ENCODE measurements around the gene VSIG8.

The VSIG8 gene

GRCh38 chr1:159828176-159828575, 34.3 kb downstream of the VSIG8 start:
- DNase-seq: no peak

GRCh38 chr1:159827549-159827948, 34.9 kb downstream of the VSIG8 start:
- no peak for DNase-seq

- no peak for DNase-seq
Measured at GRCh38 chr1:159827102-159827490, 35.4 kb downstream of the VSIG8 start.

GRCh38 chr1:159826441-159827101, 35.9 kb downstream of the VSIG8 start, which contains the start of gene SLAMF8:
SLAMF8 (plus strand) TSS chr1:159826873; CDS start chr1:159826899, 26 bp downstream.
- no peak for DNase-seq

DNA sequence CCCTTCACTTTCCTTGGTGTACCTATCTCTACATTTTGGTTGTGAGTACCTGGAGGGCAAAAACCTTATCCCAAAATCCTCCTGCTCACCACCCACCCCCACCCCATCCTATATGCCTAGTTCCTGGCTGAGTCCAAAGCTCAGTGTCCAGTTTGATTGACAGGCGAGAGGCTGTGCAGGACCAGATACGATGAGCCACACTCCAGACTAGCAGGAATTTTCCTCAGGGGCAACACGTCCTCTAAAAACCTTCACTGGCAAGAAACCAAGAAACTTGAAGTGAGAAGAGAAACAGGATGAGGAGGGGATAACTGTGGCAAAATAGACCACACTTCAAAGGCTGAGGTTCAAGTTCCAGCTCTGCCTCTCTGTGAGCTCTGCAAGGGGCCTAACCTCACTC, 36.9 kb downstream of the VSIG8 start:
- DNase-seq: no peak

GRCh38 chr1:159823406-159823805, 39.1 kb downstream of the VSIG8 start:
- peak; percentile 43 for DNase-seq

- peak; percentile 41 for DNase-seq
Measured at GRCh38 chr1:159821171-159821867, 41.1 kb downstream of the VSIG8 start.

DNA sequence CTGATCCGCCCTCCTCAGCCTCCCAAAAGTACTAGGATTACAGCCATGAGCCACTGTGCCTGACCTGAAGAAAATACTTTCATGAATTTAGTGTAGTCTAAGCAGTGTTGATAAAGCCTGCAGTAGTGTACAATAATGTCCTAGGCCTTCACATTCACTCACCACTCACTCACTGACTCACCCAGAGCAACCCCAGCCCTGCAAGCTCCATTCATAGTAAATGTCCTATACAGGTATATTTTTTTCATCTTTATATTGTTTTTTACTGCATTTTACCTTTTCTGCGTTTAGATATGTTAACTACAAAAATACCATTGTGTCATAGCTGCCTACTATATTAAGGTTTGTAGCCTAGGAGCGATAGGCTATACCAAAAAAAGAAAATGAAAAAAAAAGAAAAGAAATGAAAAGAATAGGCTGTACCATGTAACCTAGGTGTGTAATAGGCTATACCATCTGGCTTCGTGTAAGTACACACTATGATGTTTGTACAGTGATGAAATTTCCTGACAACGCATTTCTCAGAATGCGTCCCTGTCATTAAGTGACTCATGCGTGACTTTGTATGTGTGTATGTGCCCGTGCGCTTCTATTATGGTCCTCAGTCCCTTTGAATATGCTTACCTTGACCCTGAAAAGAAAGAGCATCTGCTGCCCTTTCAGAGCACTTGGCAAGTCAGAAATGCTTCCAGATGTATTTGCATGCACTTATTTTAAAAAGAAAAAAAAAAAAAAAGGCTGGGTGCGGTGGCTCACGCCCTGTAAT, 45.0 kb downstream of the VSIG8 start:
- peak; percentile 33 for DNase-seq

DNA sequence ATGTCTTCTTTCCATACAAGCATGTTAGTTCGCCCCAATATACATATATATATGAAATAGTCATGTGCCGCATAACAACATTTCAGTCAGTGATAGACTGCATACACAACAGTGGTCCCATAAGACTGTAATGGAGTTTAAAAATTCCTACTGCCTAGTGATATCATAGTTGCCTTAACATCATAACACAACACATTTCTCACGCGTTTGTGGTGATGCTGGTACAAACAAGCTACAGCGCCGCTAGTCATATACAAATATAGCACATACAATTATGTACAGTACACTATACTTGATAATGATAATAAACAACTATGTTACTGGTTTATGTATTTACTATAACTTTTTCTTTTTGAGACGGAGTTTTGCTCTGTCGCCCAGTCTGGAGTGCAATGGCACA, 46.5 kb downstream of the VSIG8 start:
- no peak for DNase-seq

- no peak for DNase-seq
Measured at GRCh38 chr1:159804924-159805323, 57.5 kb downstream of the VSIG8 start.

Measured in NCI-H2107 (cell line).